Brain microvascular endothelial cell (primary cell): ENCODE data around the gene HOXA13.

ENCODE experiments used
- DNase-seq: peaks from one replicate; pipeline ENCODE4 v3.0.0-alpha.2; 2020
- H3K27ac ChIP-seq: fragments of 250-450 bp; sonication (Bioruptor Pico); 2 replicates; pipeline ENCODE4 v1.5.1; 2020; ENCODE audit warnings: mild to moderate bottlenecking, moderate library complexity
- H3K27me3 ChIP-seq: fragments of 250-450 bp; sonication (Bioruptor Pico); replicated peaks from 2 replicates; pipeline ENCODE4 v1.5.1; 2020; ENCODE audit warnings: mild to moderate bottlenecking
- H3K36me3 ChIP-seq: fragments of 250-450 bp; sonication (Bioruptor Pico); replicated peaks from 2 replicates; pipeline ENCODE4 v1.5.1; 2020; ENCODE audit warnings: mild to moderate bottlenecking
- H3K4me3 ChIP-seq: 2 replicates; pipeline ENCODE4 v1.5.1; 2011; ENCODE audit warnings: low read depth, mild to moderate bottlenecking, control low read depth, low read length, moderate library complexity
- in situ Hi-C: cut with HindIII; loops from 2 replicates; pipeline ENCODE4 v1.10.0; 2017; ENCODE audit warnings: low sequenced_read_pairs, low pct_ligation_motif_present
- TF ChIP-seq, protein P1 (sequence below): IDR thresholded peaks from 2 replicates; pipeline ENCODE4 v1.5.1; 2011; ENCODE audit warnings: low read depth, mild to moderate bottlenecking, moderate library complexity, low read length, control low read depth, inconsistent platforms; ENCODE audit errors: missing control alignments

HOXA13 gene

DNA sequence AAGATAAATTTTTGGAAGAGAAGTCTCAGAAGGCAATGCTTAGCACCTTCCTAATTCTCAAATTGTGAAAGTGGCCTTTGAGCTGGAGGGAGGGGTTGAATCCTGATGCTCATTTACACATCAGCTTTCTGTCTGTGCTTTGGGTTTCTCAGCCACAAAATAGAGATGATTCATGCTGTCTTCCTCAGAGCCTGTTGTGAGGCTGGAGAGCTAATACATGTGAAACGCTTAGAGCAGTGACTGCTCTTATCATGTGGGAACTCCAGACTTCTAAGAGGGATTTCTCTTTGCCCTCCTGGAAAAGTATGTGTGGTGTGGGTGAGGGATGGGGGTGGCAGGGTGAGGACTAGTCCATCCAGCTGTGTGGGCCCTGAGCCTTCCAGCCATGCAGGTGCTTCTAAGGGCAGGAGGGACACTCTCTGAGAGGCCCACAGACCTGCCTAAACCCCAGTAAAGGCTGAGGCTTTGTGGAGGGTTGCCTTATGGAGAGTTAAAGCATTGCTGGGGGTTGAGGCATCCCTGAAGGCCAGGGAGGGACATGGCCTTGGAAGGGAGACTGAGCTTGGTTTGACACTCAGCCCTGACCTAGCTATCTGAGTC, 37.9 kb upstream of the HOXA13 start:
- Histone ChIP-seq H3K4me3 (no peak overlapping the region), H3K27me3 (peaks cover 71% of the 10 kb centered on the region), H3K36me3 (no peaks in the 10 kb centered on the region), H3K27ac (no peak overlapping the region)
- TF ChIP-seq, protein P1, sequence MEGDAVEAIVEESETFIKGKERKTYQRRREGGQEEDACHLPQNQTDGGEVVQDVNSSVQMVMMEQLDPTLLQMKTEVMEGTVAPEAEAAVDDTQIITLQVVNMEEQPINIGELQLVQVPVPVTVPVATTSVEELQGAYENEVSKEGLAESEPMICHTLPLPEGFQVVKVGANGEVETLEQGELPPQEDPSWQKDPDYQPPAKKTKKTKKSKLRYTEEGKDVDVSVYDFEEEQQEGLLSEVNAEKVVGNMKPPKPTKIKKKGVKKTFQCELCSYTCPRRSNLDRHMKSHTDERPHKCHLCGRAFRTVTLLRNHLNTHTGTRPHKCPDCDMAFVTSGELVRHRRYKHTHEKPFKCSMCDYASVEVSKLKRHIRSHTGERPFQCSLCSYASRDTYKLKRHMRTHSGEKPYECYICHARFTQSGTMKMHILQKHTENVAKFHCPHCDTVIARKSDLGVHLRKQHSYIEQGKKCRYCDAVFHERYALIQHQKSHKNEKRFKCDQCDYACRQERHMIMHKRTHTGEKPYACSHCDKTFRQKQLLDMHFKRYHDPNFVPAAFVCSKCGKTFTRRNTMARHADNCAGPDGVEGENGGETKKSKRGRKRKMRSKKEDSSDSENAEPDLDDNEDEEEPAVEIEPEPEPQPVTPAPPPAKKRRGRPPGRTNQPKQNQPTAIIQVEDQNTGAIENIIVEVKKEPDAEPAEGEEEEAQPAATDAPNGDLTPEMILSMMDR, result no peak
- in situ Hi-C loops, result no loop called here
- DNase-seq, result peak; percentile 42

GRCh38 chr7:27235387-27236311, 35.8 kb upstream of the HOXA13 start:
- Histone ChIP-seq H3K36me3 (no peaks in the 10 kb centered on the region), H3K27ac (no peak overlapping the region), H3K27me3 (peaks cover 50% of the 10 kb centered on the region), H3K4me3 (peak overlapping the region; percentile 40)
- TF ChIP-seq, protein P1, result peak; percentile 52
- in situ Hi-C loops, result no loop called here
- DNase-seq, result peak; percentile 11

DNA sequence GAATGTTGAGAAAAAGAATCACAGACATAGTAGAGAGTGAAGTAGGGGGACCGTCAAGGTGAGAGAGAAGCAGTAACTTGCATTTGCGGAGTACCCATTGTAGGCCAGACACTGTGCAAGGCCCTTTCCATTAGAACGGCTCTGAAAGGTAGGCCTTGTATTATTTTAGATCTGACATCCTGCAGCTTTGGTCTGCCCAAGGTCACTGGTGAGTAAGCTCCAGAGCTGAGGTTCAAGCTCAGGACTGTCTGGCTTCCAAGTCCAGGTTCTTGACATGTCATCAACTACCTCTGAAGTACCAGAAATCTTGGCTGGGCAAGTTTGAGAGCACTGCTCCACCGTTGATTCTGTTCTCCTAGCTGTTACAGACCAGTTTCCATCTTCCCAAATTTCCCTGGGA, 29.6 kb upstream of the HOXA13 start:
- H3K4me3 ChIP-seq, result no peak overlapping the region
- in situ Hi-C loops, result no loop called here
- H3K36me3 ChIP-seq, result no peaks in the 10 kb centered on the region
- DNase-seq, result no peak
- H3K27me3 ChIP-seq, result peaks cover 37% of the 10 kb centered on the region
- TF ChIP-seq, protein P1, result no peak
- H3K27ac ChIP-seq, result no peak overlapping the region

GRCh38 chr7:27224983-27225934, 25.4 kb upstream of the HOXA13 start:
- H3K27ac ChIP-seq, result no peak overlapping the region
- peaks cover 76% of the 10 kb centered on the region for H3K27me3 ChIP-seq
- TF ChIP-seq, protein P1, result no peak
- H3K36me3 ChIP-seq, result no peaks in the 10 kb centered on the region
- in situ Hi-C loops, result loop anchor here (25.0 kb wide), 1 partner anchor 362 kb away; no protein-coding TSS in a partner anchor
- no peak for DNase-seq
- no peak overlapping the region for H3K4me3 ChIP-seq

GRCh38 chr7:27223941-27224575, 24.2 kb upstream of the HOXA13 start:
- H3K27ac ChIP-seq, result no peak overlapping the region
- TF ChIP-seq, protein P1, result no peak
- H3K4me3 ChIP-seq, result no peak overlapping the region
- H3K27me3 ChIP-seq, result peaks cover 84% of the 10 kb centered on the region
- no peak for DNase-seq
- no peaks in the 10 kb centered on the region for H3K36me3 ChIP-seq
- in situ Hi-C loops, result loop anchor here (25.0 kb wide), 1 partner anchor 363 kb away; no protein-coding TSS in a partner anchor
